HepG2 (cell line): ENCODE measurements around the gene TEFM. TPM values are rescaled to one million over a fixed set of nuclear protein-coding genes. Genes with fewer than 3 reads are reported as not detected.
A peak's percentile ranks its signal among the peaks of the same experiment; 100 is the strongest.

Source experiments
- BCL6 ChIP-seq: IDR thresholded peaks from 2 replicates; pipeline ENCODE4 v1.6.1; 2016; ENCODE audit warnings: missing genetic modification reagents, missing compliant biosample characterization
- CEBPG ChIP-seq: IDR thresholded peaks from 2 replicates; pipeline ENCODE4 v1.6.1; 2016
- FOXA3 ChIP-seq: IDR thresholded peaks from 2 replicates; pipeline ENCODE4 v1.6.1; 2016; ENCODE audit warnings: missing genetic modification reagents, missing compliant biosample characterization
- HNF4A ChIP-seq: sonication (generic); formaldehyde crosslinking; IDR thresholded peaks from 2 replicates; pipeline ENCODE4 v1.4.0; 2020; ENCODE audit warnings: missing genetic modification reagents
- MAFF ChIP-seq: IDR thresholded peaks from 2 replicates; pipeline ENCODE4 v1.6.1; 2011; ENCODE audit warnings: low read depth, low read length, improper control_type of control experiment
- NFE2L2 ChIP-seq: fragments of 150-350 bp; IDR thresholded peaks from 2 replicates; pipeline ENCODE4 v1.6.1; 2014; ENCODE audit warnings: low read length
- RCOR2 ChIP-seq: IDR thresholded peaks from 2 replicates; pipeline ENCODE4 v1.6.1; 2016; ENCODE audit warnings: missing biosample characterization, missing genetic modification reagents
- RXRB ChIP-seq: IDR thresholded peaks from 2 replicates; pipeline ENCODE4 v1.6.1; 2016; ENCODE audit warnings: borderline replicate concordance, missing genetic modification reagents, missing compliant biosample characterization
- SOX13 ChIP-seq, 3 experiments: fragments of 450-650 bp in 1 of 3; sonication (generic) in 1 of 3; formaldehyde crosslinking in 1 of 3; IDR thresholded peaks in 2 of 3; conservative IDR thresholded peaks in 1 of 3; 2 replicates each; pipeline versions ENCODE4 v1.5.0 to v1.6.1; 2016 to 2020; ENCODE audit warnings: antibody characterized with exemption in 1 of 3, mild to moderate bottlenecking in 1 of 3, missing compliant biosample characterization in 1 of 3, missing genetic modification reagents in 1 of 3, moderate library complexity in 1 of 3
- SP1 ChIP-seq, 2 experiments: fragments of 450-650 bp in 1 of 2; sonication (generic) in 1 of 2; formaldehyde crosslinking in 1 of 2; IDR thresholded peaks; 2 replicates each; pipeline versions ENCODE4 v1.4.0 to v1.6.1; 2016 to 2020; ENCODE audit warnings: missing genetic modification reagents in 1 of 2
- SP5 ChIP-seq: IDR thresholded peaks from 2 replicates; pipeline ENCODE4 v1.6.1; 2016; ENCODE audit warnings: low read depth, borderline replicate concordance
- ZNF776 ChIP-seq: sonication (generic); formaldehyde crosslinking; IDR thresholded peaks from 2 replicates; pipeline ENCODE4 v1.4.0; 2020; ENCODE audit warnings: mild to moderate bottlenecking, missing genetic modification reagents
- polyA plus RNA-seq, 8 experiments: library from polyadenylated mRNA; depleted of rRNA in 3 of 8; stranded (reverse) in 7 of 8; unstranded in 1 of 8; fragments of >200 nt; fragmentation: Illumina TruSeq in 4 of 8; extraction: Trizol in 4 of 8; gene quantifications; 2 replicates each; pipeline versions ENCODE4 v1.2.1 to v1.2.3, GENCODE V29; 2011 to 2016; ENCODE audit warnings: low read depth in 4 of 8, missing spikeins in 1 of 8, mixed read lengths in 1 of 8; ENCODE audit not compliant: insufficient read depth in 1 of 8
- total RNA-seq, 5 experiments: library from RNA; depleted of rRNA; stranded (reverse); fragments of >200 nt; fragmentation: Illumina TruSeq; extraction: Trizol; gene quantifications; 2 replicates each; pipeline ENCODE4 v1.2.3, GENCODE V29; 2016; ENCODE audit warnings: low read depth in 1 of 5
- TF ChIP-seq, protein P1 (sequence below): sonication (generic); formaldehyde crosslinking; conservative IDR thresholded peaks from 2 replicates; pipeline ENCODE4 v1.4.0; 2020; ENCODE audit warnings: mild to moderate bottlenecking, missing genetic modification reagents, moderate library complexity
- TF ChIP-seq, protein P2 (sequence below), 2 experiments: fragments of 450-650 bp in 1 of 2; sonication (generic) in 1 of 2; formaldehyde crosslinking; IDR thresholded peaks; 2 replicates each; pipeline versions ENCODE4 v1.5.0 to v1.8.0; 2020 to 2022; ENCODE audit warnings: mild to moderate bottlenecking in 1 of 2, missing genetic modification reagents in 1 of 2
- TF ChIP-seq, protein P3 (sequence below): IDR thresholded peaks from 2 replicates; pipeline ENCODE4 v1.6.1; 2016; ENCODE audit warnings: control low read depth
- TF ChIP-seq, protein P4 (sequence below): IDR thresholded peaks from 2 replicates; pipeline ENCODE4 v1.4.0; 2020; ENCODE audit warnings: mild to moderate bottlenecking, missing genetic modification reagents
- TF ChIP-seq, protein P5 (sequence below): sonication (generic); IDR thresholded peaks from 2 replicates; pipeline ENCODE4 v1.6.1; 2016; ENCODE audit warnings: low read depth, borderline replicate concordance

TEFM gene
- total and polyA plus RNA-seq, 2 of the 13 experiments (the other 11 are each of a cell fraction or from before 2014, with no cell fraction given), result 7.0 to 20.0 TPM

DNA sequence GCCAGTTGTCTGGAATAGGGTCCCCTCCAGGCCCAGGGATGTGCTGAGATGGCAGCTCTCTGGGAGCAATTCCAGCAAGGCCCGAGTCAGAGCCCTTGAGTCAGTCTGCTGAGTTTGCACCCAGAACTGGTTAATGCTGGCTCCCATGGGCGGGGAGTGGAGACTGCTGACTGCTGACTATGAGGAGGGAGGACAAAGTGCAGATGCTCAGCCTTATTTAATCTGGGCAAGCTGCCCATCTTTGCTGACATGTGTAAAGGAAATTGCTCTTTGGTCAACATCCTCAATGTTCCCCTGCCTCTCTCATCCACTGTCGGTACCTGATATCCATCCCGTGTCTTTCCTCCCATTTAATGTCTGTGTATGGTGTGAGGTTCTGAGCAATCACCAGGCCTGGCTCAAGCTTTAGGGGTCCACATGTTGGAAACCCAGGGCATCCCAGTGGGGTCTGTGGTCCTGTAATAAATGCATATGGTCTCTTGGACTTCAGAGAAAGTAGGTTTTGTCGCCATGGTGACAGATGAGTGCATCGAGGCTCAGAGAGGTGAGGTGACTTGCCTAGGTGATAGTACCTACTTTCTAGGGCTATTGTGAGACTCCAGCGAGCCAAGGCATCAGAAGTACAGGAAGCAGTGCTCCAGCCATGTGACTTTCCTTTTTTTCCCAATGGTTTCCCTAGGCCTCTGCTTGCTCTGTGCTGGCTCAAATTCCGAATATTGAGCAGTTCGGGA, 44.8 kb upstream of the TEFM start (continued):
- TF ChIP-seq, protein P1, sequence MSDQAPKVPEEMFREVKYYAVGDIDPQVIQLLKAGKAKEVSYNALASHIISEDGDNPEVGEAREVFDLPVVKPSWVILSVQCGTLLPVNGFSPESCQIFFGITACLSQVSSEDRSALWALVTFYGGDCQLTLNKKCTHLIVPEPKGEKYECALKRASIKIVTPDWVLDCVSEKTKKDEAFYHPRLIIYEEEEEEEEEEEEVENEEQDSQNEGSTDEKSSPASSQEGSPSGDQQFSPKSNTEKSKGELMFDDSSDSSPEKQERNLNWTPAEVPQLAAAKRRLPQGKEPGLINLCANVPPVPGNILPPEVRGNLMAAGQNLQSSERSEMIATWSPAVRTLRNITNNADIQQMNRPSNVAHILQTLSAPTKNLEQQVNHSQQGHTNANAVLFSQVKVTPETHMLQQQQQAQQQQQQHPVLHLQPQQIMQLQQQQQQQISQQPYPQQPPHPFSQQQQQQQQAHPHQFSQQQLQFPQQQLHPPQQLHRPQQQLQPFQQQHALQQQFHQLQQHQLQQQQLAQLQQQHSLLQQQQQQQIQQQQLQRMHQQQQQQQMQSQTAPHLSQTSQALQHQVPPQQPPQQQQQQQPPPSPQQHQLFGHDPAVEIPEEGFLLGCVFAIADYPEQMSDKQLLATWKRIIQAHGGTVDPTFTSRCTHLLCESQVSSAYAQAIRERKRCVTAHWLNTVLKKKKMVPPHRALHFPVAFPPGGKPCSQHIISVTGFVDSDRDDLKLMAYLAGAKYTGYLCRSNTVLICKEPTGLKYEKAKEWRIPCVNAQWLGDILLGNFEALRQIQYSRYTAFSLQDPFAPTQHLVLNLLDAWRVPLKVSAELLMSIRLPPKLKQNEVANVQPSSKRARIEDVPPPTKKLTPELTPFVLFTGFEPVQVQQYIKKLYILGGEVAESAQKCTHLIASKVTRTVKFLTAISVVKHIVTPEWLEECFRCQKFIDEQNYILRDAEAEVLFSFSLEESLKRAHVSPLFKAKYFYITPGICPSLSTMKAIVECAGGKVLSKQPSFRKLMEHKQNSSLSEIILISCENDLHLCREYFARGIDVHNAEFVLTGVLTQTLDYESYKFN (CRISPR knock-in tag), result peak; percentile 69
- TF ChIP-seq BCL6 (CRISPR knock-in tag) (peak; percentile 7; the same call in 1 of the 2 replicates), FOXA3 (CRISPR knock-in tag) (peak; percentile 73; the same call in 1 of the 2 replicates), SP5 (CRISPR knock-in tag) (peak; percentile 22; the same call in 1 of the 2 replicates), RCOR2 (0 out of 2 replicates have a peak, but pooled peaks have one; percentile 38), ZNF776 (no peak), RXRB (CRISPR knock-in tag) (peak; percentile 55; the same call in 1 of the 2 replicates), NFE2L2 (0 out of 2 replicates have a peak, but pooled peaks have one; percentile 4), SP1 (IDR thresholded peaks at IDR 0.05) (no peak), SP1 (CRISPR knock-in tag; IDR thresholded peaks at IDR 0.05) (no peak), CEBPG (CRISPR knock-in tag) (peak; percentile 42), MAFF (peak; percentile 89), HNF4A (CRISPR knock-in tag) (peak; percentile 91), SOX13 (IDR thresholded peaks at IDR 0.05) (no peak), SOX13 (CRISPR knock-in tag; conservative IDR thresholded peaks at IDR 0.05 in 1 of 2, IDR thresholded peaks at IDR 0.05 in 1 of 2) (0 out of 4 replicates have a peak, but pooled peaks of 1 of the 2 experiments have one; percentile 35)
- TF ChIP-seq, protein P2, sequence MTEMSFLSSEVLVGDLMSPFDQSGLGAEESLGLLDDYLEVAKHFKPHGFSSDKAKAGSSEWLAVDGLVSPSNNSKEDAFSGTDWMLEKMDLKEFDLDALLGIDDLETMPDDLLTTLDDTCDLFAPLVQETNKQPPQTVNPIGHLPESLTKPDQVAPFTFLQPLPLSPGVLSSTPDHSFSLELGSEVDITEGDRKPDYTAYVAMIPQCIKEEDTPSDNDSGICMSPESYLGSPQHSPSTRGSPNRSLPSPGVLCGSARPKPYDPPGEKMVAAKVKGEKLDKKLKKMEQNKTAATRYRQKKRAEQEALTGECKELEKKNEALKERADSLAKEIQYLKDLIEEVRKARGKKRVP (CRISPR knock-in tag; IDR thresholded peaks at IDR 0.05), result no peak
- TF ChIP-seq, protein P3, sequence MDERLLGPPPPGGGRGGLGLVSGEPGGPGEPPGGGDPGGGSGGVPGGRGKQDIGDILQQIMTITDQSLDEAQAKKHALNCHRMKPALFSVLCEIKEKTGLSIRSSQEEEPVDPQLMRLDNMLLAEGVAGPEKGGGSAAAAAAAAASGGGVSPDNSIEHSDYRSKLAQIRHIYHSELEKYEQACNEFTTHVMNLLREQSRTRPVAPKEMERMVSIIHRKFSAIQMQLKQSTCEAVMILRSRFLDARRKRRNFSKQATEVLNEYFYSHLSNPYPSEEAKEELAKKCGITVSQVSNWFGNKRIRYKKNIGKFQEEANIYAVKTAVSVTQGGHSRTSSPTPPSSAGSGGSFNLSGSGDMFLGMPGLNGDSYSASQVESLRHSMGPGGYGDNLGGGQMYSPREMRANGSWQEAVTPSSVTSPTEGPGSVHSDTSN (CRISPR knock-in tag), result peak; percentile 51; the same call in 1 of the 2 replicates
- TF ChIP-seq, protein P4, sequence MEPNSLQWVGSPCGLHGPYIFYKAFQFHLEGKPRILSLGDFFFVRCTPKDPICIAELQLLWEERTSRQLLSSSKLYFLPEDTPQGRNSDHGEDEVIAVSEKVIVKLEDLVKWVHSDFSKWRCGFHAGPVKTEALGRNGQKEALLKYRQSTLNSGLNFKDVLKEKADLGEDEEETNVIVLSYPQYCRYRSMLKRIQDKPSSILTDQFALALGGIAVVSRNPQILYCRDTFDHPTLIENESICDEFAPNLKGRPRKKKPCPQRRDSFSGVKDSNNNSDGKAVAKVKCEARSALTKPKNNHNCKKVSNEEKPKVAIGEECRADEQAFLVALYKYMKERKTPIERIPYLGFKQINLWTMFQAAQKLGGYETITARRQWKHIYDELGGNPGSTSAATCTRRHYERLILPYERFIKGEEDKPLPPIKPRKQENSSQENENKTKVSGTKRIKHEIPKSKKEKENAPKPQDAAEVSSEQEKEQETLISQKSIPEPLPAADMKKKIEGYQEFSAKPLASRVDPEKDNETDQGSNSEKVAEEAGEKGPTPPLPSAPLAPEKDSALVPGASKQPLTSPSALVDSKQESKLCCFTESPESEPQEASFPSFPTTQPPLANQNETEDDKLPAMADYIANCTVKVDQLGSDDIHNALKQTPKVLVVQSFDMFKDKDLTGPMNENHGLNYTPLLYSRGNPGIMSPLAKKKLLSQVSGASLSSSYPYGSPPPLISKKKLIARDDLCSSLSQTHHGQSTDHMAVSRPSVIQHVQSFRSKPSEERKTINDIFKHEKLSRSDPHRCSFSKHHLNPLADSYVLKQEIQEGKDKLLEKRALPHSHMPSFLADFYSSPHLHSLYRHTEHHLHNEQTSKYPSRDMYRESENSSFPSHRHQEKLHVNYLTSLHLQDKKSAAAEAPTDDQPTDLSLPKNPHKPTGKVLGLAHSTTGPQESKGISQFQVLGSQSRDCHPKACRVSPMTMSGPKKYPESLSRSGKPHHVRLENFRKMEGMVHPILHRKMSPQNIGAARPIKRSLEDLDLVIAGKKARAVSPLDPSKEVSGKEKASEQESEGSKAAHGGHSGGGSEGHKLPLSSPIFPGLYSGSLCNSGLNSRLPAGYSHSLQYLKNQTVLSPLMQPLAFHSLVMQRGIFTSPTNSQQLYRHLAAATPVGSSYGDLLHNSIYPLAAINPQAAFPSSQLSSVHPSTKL, result peak; percentile 87
- TF ChIP-seq, protein P5, sequence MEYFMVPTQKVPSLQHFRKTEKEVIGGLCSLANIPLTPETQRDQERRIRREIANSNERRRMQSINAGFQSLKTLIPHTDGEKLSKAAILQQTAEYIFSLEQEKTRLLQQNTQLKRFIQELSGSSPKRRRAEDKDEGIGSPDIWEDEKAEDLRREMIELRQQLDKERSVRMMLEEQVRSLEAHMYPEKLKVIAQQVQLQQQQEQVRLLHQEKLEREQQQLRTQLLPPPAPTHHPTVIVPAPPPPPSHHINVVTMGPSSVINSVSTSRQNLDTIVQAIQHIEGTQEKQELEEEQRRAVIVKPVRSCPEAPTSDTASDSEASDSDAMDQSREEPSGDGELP, result peak; percentile 19; the same call in 1 of the 2 replicates
